SK-N-SH (cell line): ENCODE measurements around the gene PIEZO2. TPM values are rescaled to one million over a fixed set of nuclear protein-coding genes. Genes with fewer than 3 reads are reported as not detected.

Experiments used
- CTCF ChIA-PET: fragments of 300-600, 350-600 bp; formaldehyde crosslinking; extraction: SDS; loops from one replicate; lab custom pipeline; 2021; lab: Yijun Ruan, JAX
- POLR2A ChIA-PET: fragments of 350-600 bp; sonication (Branson Sonifier 250); formaldehyde crosslinking; extraction: SDS; loops from one replicate; lab custom pipeline; 2020; ENCODE audit warnings: antibody characterized with exemption, inconsistent platforms; lab: Yijun Ruan, JAX
- DNase-seq: peaks from one replicate; pipeline ENCODE4 v3.0.0; 2012
- H2AFZ ChIP-seq: fragments of 200-600 bp; sonication (generic); 2 replicates; pipeline ENCODE4 v1.8.1; 2016; ENCODE audit warnings: antibody characterized with exemption, mild to moderate bottlenecking, low read depth
- H3F3A ChIP-seq: fragments of 200-600 bp; sonication (generic); replicated peaks from 2 replicates; pipeline ENCODE3; 2016; ENCODE audit warnings: antibody characterized with exemption, mild to moderate bottlenecking; ENCODE audit not compliant: insufficient read depth
- H3K27ac ChIP-seq, 2 experiments: fragments of 200-500 bp in 1 of 2; fragments of 200-600 bp in 1 of 2; sonication (Bioruptor generic) in 1 of 2; sonication (generic), shearing (Covaris generic) in 1 of 2; 2 replicates each; pipeline versions ENCODE4 v1.5.1 to v1.6.1; 2014 to 2016; ENCODE audit warnings: low read depth in 2 of 2, inconsistent platforms in 1 of 2, low read length in 1 of 2, mild to moderate bottlenecking in 1 of 2, mixed read lengths in 1 of 2
- H3K27me3 ChIP-seq: fragments of 200-600 bp; sonication (generic), shearing (Covaris generic); 2 replicates; pipeline ENCODE4 v1.6.1; 2016; ENCODE audit warnings: mixed run types; ENCODE audit not compliant: insufficient read depth
- H3K36me3 ChIP-seq, 2 experiments: fragments of 200-500 bp in 1 of 2; fragments of 200-600 bp in 1 of 2; sonication (Bioruptor generic) in 1 of 2; sonication (generic) in 1 of 2; replicated peaks in 1 of 2; 2 replicates each; pipeline versions ENCODE3 to v1.5.1; 2014 to 2016; ENCODE audit warnings: low read length in 1 of 2, mild to moderate bottlenecking in 1 of 2; ENCODE audit not compliant: insufficient read depth in 2 of 2, control insufficient read depth in 1 of 2
- H3K4me1 ChIP-seq, 2 experiments: fragments of 200-500 bp in 1 of 2; fragments of 200-600 bp in 1 of 2; sonication (Bioruptor generic) in 1 of 2; sonication (generic), shearing (Covaris generic) in 1 of 2; 2 replicates each; pipeline versions ENCODE4 v1.5.1 to v1.6.1; 2014 to 2016; ENCODE audit warnings: low read depth in 1 of 2, low read length in 1 of 2, mixed run types in 1 of 2; ENCODE audit not compliant: insufficient read depth in 2 of 2, control insufficient read depth in 1 of 2
- H3K4me2 ChIP-seq: fragments of 200-600 bp; sonication (generic), shearing (Covaris generic); 2 replicates; pipeline ENCODE4 v1.6.1; 2017; ENCODE audit warnings: mixed run types
- H3K4me3 ChIP-seq, 2 experiments: fragments of 200-500 bp in 1 of 2; fragments of 200-600 bp in 1 of 2; sonication (Bioruptor generic) in 1 of 2; sonication (generic), shearing (Covaris generic) in 1 of 2; 2 replicates each; pipeline versions ENCODE4 v1.5.1 to v1.8.1; 2014 to 2016; ENCODE audit warnings: low read depth in 2 of 2, inconsistent platforms in 1 of 2, low read length in 1 of 2, mild to moderate bottlenecking in 1 of 2, mixed read lengths in 1 of 2, moderate library complexity in 1 of 2
- H3K79me2 ChIP-seq: fragments of 200-600 bp; sonication (generic); 2 replicates; pipeline ENCODE4 v1.8.1; 2017; ENCODE audit warnings: mild to moderate bottlenecking; ENCODE audit not compliant: insufficient read depth
- H3K9ac ChIP-seq: fragments of 200-600 bp; sonication (generic); 2 replicates; pipeline ENCODE4 v1.6.1; 2017; ENCODE audit warnings: mixed run types
- H3K9me2 ChIP-seq: fragments of 200-600 bp; sonication (generic); 2 replicates; pipeline ENCODE4 v1.6.1; 2017; ENCODE audit warnings: mixed run types
- H3K9me3 ChIP-seq: fragments of 200-600 bp; sonication (generic); 2 replicates; pipeline ENCODE4 v1.6.1; 2017; ENCODE audit warnings: mixed run types, mild to moderate bottlenecking, moderate library complexity
- H4K20me1 ChIP-seq: fragments of 200-600 bp; sonication (generic); 2 replicates; pipeline ENCODE4 v1.6.1; 2017; ENCODE audit warnings: mild to moderate bottlenecking, mixed run types; ENCODE audit not compliant: insufficient read depth
- EZH2phosphoT487 ChIP-seq: fragments of 200-600 bp; sonication (generic); IDR thresholded peaks from 2 replicates; pipeline ENCODE4 v1.6.1; 2017; ENCODE audit warnings: low read depth, mixed run types, mild to moderate bottlenecking, antibody characterized with exemption, moderate library complexity, borderline replicate concordance
- FOXM1 ChIP-seq: IDR thresholded peaks from 2 replicates; pipeline ENCODE4 v1.4.0; 2012; ENCODE audit warnings: low read depth, mild to moderate bottlenecking
- GATA2 ChIP-seq: sonication (generic); formaldehyde crosslinking; IDR thresholded peaks from 2 replicates; pipeline ENCODE4 v1.5.0; 2020; ENCODE audit warnings: mild to moderate bottlenecking, missing genetic modification reagents
- JUND ChIP-seq: IDR thresholded peaks from 2 replicates; pipeline ENCODE4 v1.4.0; 2012
- MEF2A ChIP-seq: IDR thresholded peaks from 2 replicates; pipeline ENCODE4 v1.4.0; 2012; ENCODE audit warnings: low read depth, borderline replicate concordance
- MXI1 ChIP-seq: IDR thresholded peaks from 2 replicates; pipeline ENCODE4 v1.6.1; 2012; ENCODE audit warnings: mild to moderate bottlenecking, low read depth, low read length, improper control_type of control experiment
- NRF1 ChIP-seq: IDR thresholded peaks from 2 replicates; pipeline ENCODE4 v1.6.1; 2012; ENCODE audit warnings: low read depth, mild to moderate bottlenecking, low read length
- RAD21 ChIP-seq: IDR thresholded peaks from 2 replicates; pipeline ENCODE4 v1.6.1; 2012; ENCODE audit warnings: mild to moderate bottlenecking, low read length
- RFX5 ChIP-seq: IDR thresholded peaks from 2 replicates; pipeline ENCODE4 v1.6.1; 2012; ENCODE audit warnings: mild to moderate bottlenecking, improper control_type of control experiment, low read length
- TEAD4 ChIP-seq: IDR thresholded peaks from 2 replicates; pipeline ENCODE4 v1.4.0; 2012; ENCODE audit warnings: mild to moderate bottlenecking, borderline replicate concordance; ENCODE audit not compliant: insufficient read depth
- ZBTB33 ChIP-seq: IDR thresholded peaks from 2 replicates; pipeline ENCODE4 v1.4.0; 2012; ENCODE audit warnings: low read depth, borderline replicate concordance
- WGBS: methylation state at CpG from one replicate; pipeline ENCODE4 v1.1.6; 2017; ENCODE audit warnings: low lambda C conversion rate; 5-methylcytosine and 5-hydroxymethylcytosine counted together
- polyA plus RNA-seq, 3 experiments: library from polyadenylated mRNA; depleted of rRNA; stranded (reverse); fragments of >200 nt; gene quantifications; 2 replicates each; pipeline ENCODE4 v1.2.3, GENCODE V29; 2012
- TF ChIP-seq, protein P1 (sequence below): fragments of 200-600 bp; sonication (generic); IDR thresholded peaks from 2 replicates; pipeline ENCODE4 v1.6.1; 2017; ENCODE audit warnings: antibody characterized with exemption, mild to moderate bottlenecking, moderate library complexity

PIEZO2 gene
- polyA plus RNA-seq, 1 of the 3 experiments (the other 2 are of a cell fraction) = not detected

DNA sequence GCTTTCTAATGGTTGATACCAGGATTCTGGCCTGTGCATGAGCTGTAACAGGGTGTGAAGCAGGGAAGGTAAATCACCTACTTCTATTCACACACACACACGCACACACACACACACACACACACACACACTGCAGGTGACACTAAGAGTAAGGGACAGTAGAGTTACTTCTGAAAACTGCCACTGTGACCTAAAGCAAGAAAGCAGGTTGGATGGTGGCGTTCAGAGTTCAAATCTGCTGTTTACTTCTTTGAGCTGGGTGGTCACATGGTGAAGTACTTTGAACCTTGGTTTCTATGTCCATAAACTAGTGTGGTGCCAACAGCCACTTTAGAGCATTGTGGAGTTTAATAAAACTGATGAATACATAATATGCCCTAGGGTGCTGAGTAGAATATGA, 248.0 kb downstream of the PIEZO2 start:
- H3K4me2 ChIP-seq = no peak overlapping the region
- H3K27me3 ChIP-seq = peaks cover 15% of the 10 kb centered on the region; the same call in 1 of the 2 replicates
- H3K9ac ChIP-seq = no peak overlapping the region
- H3K36me3 ChIP-seq = no peaks in the 10 kb centered on the region
- TF ChIP-seq MXI1 (no peak), RAD21 (no peak), ZBTB33 (no peak)
- no peaks in the 10 kb centered on the region for H3F3A ChIP-seq
- CTCF ChIA-PET = no interaction called here
- H3K79me2 ChIP-seq = no peaks in the 10 kb centered on the region
- H3K27ac ChIP-seq = no peak overlapping the region
- H3K4me1 ChIP-seq = no peaks in the 10 kb centered on the region
- no peaks in the 10 kb centered on the region for H3K9me2 ChIP-seq
- no peaks in the 10 kb centered on the region for H3K9me3 ChIP-seq
- no peaks in the 10 kb centered on the region for H4K20me1 ChIP-seq
- DNase-seq = no peak
- no peak overlapping the region for H3K4me3 ChIP-seq
- 23% methylated on average over 2 of the region's 2 CpGs for WGBS
- no peak overlapping the region for H2AFZ ChIP-seq
- POLR2A ChIA-PET = no interaction called here

GRCh38 chr18:10900435-10900834, 248.9 kb downstream of the PIEZO2 start:
- Histone ChIP-seq H3K27ac (no peak overlapping the region), H3K4me2 (no peak overlapping the region), H3K9me2 (no peaks in the 10 kb centered on the region), H3K79me2 (no peaks in the 10 kb centered on the region), H2AFZ (no peak overlapping the region), H3K27me3 (peaks cover 22% of the 10 kb centered on the region), H3F3A (no peaks in the 10 kb centered on the region)
- no peak for TF ChIP-seq MEF2A
- TF ChIP-seq, all 33 proteins: peak for 0
- H3K36me3 ChIP-seq = no peaks in the 10 kb centered on the region
- ChIA-PET POLR2A (no interaction called here), CTCF (no interaction called here)
- no peak overlapping the region for H3K4me3 ChIP-seq
- WGBS = 16% methylated on average over 4 of the region's 4 CpGs
- no peaks in the 10 kb centered on the region for H3K4me1 ChIP-seq
- DNase-seq = no peak
- no peak overlapping the region for H3K9ac ChIP-seq
- H3K9me3 ChIP-seq = no peaks in the 10 kb centered on the region
- no peaks in the 10 kb centered on the region for H4K20me1 ChIP-seq

DNA sequence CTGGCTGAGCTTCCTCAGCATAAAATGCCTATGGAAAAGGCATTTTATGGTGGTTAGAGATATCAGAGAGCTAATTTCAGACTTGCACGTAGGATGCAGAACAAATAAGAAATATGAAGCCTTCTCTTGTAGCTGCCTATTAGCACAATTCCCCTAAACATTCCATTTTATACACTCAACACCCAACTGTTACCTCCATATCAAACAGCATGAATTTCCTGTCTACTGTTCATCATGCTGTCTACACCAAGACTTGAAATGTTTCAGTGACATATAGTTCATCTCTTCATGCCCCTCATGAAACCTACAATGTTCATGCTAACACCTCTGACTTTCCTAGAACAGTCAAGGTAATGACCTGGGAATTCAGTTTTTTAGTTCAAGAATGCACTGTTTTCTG, 249.9 kb downstream of the PIEZO2 start:
- H3K4me2 ChIP-seq = no peak overlapping the region

More for the DNA sequence above, 249.9 kb downstream of the PIEZO2 start:
- no peak for DNase-seq
- H3K27me3 ChIP-seq = peaks cover 18% of the 10 kb centered on the region
- 0% methylated on average over 1 of the region's 1 CpG for WGBS
- H3K36me3 ChIP-seq = no peaks in the 10 kb centered on the region
- H3K4me1 ChIP-seq = no peaks in the 10 kb centered on the region
- no peak overlapping the region for H2AFZ ChIP-seq
- no peak overlapping the region for H3K27ac ChIP-seq
- POLR2A ChIA-PET = no interaction called here
- H3K79me2 ChIP-seq = no peaks in the 10 kb centered on the region
- no peak overlapping the region for H3K4me3 ChIP-seq
- no peaks in the 10 kb centered on the region for H3K9me3 ChIP-seq
- no peaks in the 10 kb centered on the region for H3K9me2 ChIP-seq
- CTCF ChIA-PET = no interaction called here
- H3F3A ChIP-seq = no peaks in the 10 kb centered on the region
- TF ChIP-seq, protein P1, sequence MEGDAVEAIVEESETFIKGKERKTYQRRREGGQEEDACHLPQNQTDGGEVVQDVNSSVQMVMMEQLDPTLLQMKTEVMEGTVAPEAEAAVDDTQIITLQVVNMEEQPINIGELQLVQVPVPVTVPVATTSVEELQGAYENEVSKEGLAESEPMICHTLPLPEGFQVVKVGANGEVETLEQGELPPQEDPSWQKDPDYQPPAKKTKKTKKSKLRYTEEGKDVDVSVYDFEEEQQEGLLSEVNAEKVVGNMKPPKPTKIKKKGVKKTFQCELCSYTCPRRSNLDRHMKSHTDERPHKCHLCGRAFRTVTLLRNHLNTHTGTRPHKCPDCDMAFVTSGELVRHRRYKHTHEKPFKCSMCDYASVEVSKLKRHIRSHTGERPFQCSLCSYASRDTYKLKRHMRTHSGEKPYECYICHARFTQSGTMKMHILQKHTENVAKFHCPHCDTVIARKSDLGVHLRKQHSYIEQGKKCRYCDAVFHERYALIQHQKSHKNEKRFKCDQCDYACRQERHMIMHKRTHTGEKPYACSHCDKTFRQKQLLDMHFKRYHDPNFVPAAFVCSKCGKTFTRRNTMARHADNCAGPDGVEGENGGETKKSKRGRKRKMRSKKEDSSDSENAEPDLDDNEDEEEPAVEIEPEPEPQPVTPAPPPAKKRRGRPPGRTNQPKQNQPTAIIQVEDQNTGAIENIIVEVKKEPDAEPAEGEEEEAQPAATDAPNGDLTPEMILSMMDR = no peak
- TF ChIP-seq EZH2phosphoT487 (no peak), NRF1 (no peak), RFX5 (no peak), JUND (no peak), TEAD4 (no peak), RAD21 (no peak), GATA2 (CRISPR knock-in tag) (no peak), FOXM1 (no peak)
- no peak overlapping the region for H3K9ac ChIP-seq
- H4K20me1 ChIP-seq = no peaks in the 10 kb centered on the region
